GM21381 (cell line): ENCODE results near the gene EXOSC1.
"Not testable (repeated sequence)": the region's sequence is repeated elsewhere in the genome, so short reads cannot be mapped to it uniquely, and the experiment has no call there.

Experiments used
- ATAC-seq: cut with Tn5 transposase; IDR thresholded peaks from one replicate; pipeline ENCODE4 v1.9.1; 2021; ENCODE audit warnings: mild to moderate bottlenecking, moderate library complexity; ENCODE audit not compliant: unreplicated experiment

The EXOSC1 gene

GRCh38 chr10:97411406-97411805 lies 34.4 kb downstream of the EXOSC1 start:
- no peak for ATAC-seq

- no peak for ATAC-seq
Measured at GRCh38 chr10:97408496-97408992, 37.3 kb downstream of the EXOSC1 start.

GRCh38 chr10:97407952-97408248 lies 37.9 kb downstream of the EXOSC1 start:
- no peak for ATAC-seq

GRCh38 chr10:97407211-97407951 lies 38.4 kb downstream of the EXOSC1 start:
- peak; percentile 81 for ATAC-seq

GRCh38 chr10:97406483-97406882 lies 39.3 kb downstream of the EXOSC1 start:
- ATAC-seq = not testable (repeated sequence)

- no peak for ATAC-seq
Measured at GRCh38 chr10:97406064-97406463, 39.7 kb downstream of the EXOSC1 start.

- ATAC-seq = no peak
Measured at GRCh38 chr10:97404044-97404443, 41.8 kb downstream of the EXOSC1 start.

GRCh38 chr10:97401455-97401919 lies 44.3 kb downstream of the EXOSC1 start:
- no peak for ATAC-seq

GRCh38 chr10:97400665-97401454 lies 44.9 kb downstream of the EXOSC1 start, which contains the start of gene RRP12:
RRP12 (minus strand) TSS chr10:97401340; CDS start chr10:97401231, 109 bp downstream.
- ATAC-seq = peak; percentile 99

- no peak for ATAC-seq
Measured at GRCh38 chr10:97399843-97400545, 45.8 kb downstream of the EXOSC1 start.

- no peak for ATAC-seq
Measured at GRCh38 chr10:97396056-97396455, 49.8 kb downstream of the EXOSC1 start.

GRCh38 chr10:97393034-97393573 lies 52.7 kb downstream of the EXOSC1 start:
- ATAC-seq = no peak

GRCh38 chr10:97390091-97390490 lies 55.7 kb downstream of the EXOSC1 start:
- no peak for ATAC-seq

- no peak for ATAC-seq
Measured at GRCh38 chr10:97388152-97388551, 57.7 kb downstream of the EXOSC1 start.
